Activated effector memory CD4-positive, alpha-beta T cell treated with anti-CD3 and anti-CD28 coated beads, Interleukin-2, amount 50 U/mL, for 16 hours (primary cell): ENCODE measurements around the gene MAP3K3.

ENCODE experiments used
- DNase-seq: peaks from one replicate; pipeline ENCODE4 v3.0.0-alpha.2; 2020

Gene MAP3K3

GRCh38 chr17:63694950-63695773 is 72.9 kb downstream of the MAP3K3 start:
- no peak for DNase-seq

GRCh38 chr17:63695889-63696288 is 73.7 kb downstream of the MAP3K3 start:
- DNase-seq, result no peak

- peak; percentile 73 for DNase-seq
These were observed 74.3 kb downstream of the MAP3K3 start for GRCh38 chr17:63696381-63696961.

- DNase-seq, result peak; percentile 92
These were observed 75.4 kb downstream of the MAP3K3 start for GRCh38 chr17:63697341-63698286.

- peak; percentile 78 for DNase-seq
These were observed 76.2 kb downstream of the MAP3K3 start for GRCh38 chr17:63698381-63698885.

- peak; percentile 92 for DNase-seq
These were observed 76.8 kb downstream of the MAP3K3 start for GRCh38 chr17:63698886-63699637.

- DNase-seq, result peak; percentile 94
These were observed 77.7 kb downstream of the MAP3K3 start, which contains the start of gene LIMD2 for GRCh38 chr17:63699638-63700527. LIMD2 (minus strand) TSS chr17:63700125; CDS start chr17:63699298, 827 bp downstream.

- peak; percentile 81 for DNase-seq
These were observed 78.6 kb downstream of the MAP3K3 start for GRCh38 chr17:63700528-63701455.

- peak; percentile 71 for DNase-seq
These were observed 79.2 kb downstream of the MAP3K3 start for GRCh38 chr17:63701456-63701820.

- DNase-seq, result peak; percentile 89
These were observed 79.9 kb downstream of the MAP3K3 start for GRCh38 chr17:63701868-63702720.

- DNase-seq, result peak; percentile 65
These were observed 80.5 kb downstream of the MAP3K3 start for GRCh38 chr17:63702721-63703015.

- DNase-seq, result no peak
These were observed 80.8 kb downstream of the MAP3K3 start for GRCh38 chr17:63703029-63703428.

- DNase-seq, result no peak
These were observed 81.5 kb downstream of the MAP3K3 start for GRCh38 chr17:63703556-63704258.

GRCh38 chr17:63704259-63704576 is 82.0 kb downstream of the MAP3K3 start:
- no peak for DNase-seq

GRCh38 chr17:63704836-63705235 is 82.6 kb downstream of the MAP3K3 start:
- DNase-seq, result no peak

- no peak for DNase-seq
These were observed 83.4 kb downstream of the MAP3K3 start for GRCh38 chr17:63705657-63706056.

GRCh38 chr17:63706336-63707082 is 84.3 kb downstream of the MAP3K3 start:
- DNase-seq, result no peak

- DNase-seq, result no peak
These were observed 84.9 kb downstream of the MAP3K3 start for GRCh38 chr17:63707151-63707550.
